Activated T-cell treated with anti-CD3 and anti-CD28 coated beads for 1 hour (primary cell): ENCODE results near the gene SREK1.
A peak's percentile ranks its signal among the peaks of the same experiment; 100 is the strongest.
"Not testable (repeated sequence)": the region's sequence is repeated elsewhere in the genome, so short reads cannot be mapped to it uniquely, and the experiment has no call there.

Experiments used
- DNase-seq: peaks from one replicate; pipeline ENCODE4 v3.0.0-alpha.2; 2020; ENCODE audit warnings: low read depth

SREK1 gene

DNA sequence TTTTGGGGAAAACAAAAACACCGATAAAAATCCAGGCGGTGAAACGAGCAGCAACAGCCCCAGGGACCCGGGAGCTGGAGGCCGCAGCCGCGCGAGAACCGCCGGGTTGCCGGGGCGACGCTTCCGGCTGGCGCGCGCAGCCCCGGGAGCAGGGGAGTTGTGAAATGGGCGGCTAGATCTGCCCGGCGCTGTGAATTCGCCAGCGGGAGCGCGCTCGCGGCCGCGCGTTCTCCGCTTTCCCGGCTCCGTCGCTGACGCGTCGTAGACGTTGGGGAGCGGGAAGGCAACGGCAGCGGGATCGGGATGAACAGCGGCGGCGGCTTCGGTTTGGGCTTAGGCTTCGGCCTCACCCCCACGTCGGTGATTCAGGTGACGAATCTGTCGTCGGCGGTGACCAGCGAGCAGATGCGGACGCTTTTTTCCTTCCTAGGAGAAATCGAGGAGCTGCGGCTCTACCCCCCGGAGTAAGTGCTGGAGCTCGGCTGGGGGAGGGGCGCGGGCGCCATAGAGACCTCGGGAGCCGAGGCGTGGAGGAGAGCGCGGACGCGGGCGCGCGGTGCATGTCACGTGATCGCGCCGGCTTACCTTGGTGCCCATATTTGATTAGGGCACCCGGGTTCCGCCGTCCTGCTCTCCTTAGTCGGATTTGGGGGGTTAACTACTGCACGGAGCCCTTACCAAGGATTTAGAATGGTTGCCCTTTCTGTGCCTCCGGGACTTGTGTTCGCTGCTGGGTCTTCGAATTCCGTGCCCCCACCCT, at the start of gene SREK1:
Gene SREK1, plus strand, starts transcription at position 227 of the 760 bp plus-strand sequence. Its CDS starts 77 bp downstream, at position 304.
- DNase-seq, result peak; percentile 83

DNA sequence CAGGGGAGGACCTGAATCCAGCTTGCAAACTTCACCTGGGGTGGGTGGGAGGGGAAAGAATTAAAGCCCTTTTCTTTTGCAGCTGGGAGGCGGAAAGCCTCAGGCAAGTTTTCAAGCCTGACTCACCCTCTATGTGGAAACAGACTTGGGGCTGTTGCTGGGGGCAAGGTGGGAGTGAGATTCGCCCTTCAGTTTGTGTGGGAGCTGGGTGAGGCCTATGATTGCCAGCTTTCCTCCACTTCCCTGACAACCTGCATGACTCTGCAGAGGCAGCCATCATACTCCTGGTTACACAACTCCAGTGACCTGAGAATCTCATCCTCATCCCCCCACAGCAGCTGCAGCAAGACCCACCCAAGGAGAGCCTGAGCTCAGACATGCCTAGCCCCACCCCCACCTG, 43.2 kb upstream of the SREK1 start:
- DNase-seq, result no peak

- DNase-seq, result no peak
Observed at GRCh38 chr5:66113160-66113559, 30.9 kb upstream of the SREK1 start.

DNA sequence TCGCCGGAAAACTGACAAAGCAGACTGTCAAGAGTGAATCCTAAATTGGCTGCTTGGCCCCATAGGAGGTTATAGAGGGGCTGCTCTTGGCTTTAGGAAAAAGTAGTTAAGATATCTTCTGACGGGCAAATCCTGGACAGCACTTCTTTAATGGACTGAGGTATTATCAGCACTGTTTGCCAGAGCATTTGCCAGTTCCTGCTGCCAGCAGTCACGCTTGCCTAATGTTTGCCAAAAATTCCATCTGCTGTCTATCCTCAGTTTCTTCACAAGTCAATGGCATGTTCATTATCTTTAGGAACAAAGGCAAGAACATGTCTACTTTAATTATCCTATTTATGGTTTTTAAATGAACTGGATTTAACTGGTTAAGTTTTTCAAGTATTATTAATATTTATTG, 25.8 kb upstream of the SREK1 start:
- DNase-seq, result no peak

DNA sequence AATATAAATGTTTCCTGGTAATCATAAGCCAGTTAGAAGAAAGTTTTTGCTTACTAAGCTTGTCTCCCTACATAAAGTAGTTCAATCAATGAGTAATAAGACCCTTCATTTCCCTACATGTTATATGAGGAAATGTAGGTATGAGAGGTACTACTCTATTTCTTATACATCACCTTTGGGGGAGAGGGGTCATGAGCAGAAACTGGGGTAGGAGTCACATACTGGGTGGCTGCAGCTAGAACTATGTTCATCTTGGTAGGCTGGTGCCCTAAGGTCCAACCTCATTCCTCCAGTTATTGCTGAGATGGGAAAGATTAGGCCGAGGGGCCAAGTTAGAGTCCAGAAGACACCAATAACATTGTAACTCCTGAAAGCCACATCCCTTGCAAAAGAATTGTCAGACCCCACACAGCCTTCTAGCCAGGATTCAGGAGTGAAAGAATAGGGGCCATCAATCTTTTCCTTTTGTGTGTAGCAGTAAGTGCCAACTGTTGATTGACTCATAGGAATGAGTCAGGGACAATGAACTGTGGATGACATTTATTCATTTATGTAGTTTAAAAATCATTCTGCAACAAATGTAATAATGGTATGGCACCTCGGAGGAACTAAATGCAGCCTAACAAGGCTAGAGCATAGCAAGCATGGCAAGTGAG, 21.6 kb upstream of the SREK1 start:
- no peak for DNase-seq

DNA sequence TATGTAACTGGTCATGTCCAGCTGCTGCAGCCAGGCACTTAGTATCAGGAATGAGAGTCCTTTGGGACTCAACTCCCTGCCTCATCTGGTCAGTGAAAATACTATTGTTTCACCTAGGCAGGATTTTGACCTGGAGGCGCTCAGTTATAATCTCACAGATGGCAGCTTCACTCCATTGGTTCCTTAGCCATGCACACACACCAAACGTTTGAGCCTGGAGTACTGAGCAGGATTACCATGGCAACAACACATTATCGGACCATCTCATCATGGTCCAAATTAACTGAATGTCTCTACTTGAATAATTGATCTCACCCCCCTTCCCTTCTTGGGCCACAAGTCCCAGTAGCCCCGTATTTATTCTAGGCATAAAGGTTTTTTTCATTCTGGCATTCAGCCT, 15.0 kb upstream of the SREK1 start:
- no peak for DNase-seq

DNA sequence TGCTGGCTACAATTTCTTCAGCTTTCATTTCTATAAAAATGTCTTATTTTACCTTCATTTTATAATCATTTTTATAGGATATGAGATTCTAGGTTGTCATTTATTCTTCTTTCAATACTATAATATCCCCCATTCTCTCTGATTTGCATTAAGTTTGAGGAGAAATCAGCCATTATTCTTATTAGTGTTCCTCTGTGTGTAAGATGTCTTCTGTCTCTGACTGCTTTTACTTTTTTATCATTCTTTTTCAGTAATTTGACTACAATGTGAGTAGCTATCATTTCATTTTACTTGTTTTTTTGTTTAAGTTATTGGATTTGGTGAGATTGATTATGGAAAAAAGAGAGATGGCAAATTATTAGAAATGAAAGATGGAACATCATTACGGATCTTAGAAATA, 13.6 kb upstream of the SREK1 start:
- no peak for DNase-seq

GRCh38 chr5:66134407-66134861, 9.7 kb upstream of the SREK1 start:
- no peak for DNase-seq

DNA sequence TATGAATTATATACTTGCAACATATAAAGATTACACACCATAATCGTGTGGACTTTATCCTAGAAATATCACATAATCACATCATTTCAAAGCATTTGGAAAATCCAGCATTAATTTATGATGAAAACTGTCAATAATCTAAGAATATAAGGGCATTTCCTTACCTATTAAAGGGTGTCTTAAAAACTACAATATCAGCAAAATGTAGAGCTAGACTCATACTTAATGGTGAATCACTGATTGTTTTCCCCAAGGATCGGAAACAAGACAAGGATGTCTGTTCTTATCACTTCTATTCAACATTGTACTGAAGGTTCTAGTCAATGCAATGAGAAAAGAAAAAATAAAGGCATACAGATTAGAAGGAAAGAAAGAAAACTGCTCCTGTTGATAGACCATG, 8.0 kb upstream of the SREK1 start:
- DNase-seq, result no peak

- DNase-seq, result not testable (repeated sequence)
Observed at GRCh38 chr5:66136944-66137343, 7.2 kb upstream of the SREK1 start.

GRCh38 chr5:66138637-66139317, 5.3 kb upstream of the SREK1 start:
- no peak for DNase-seq

DNA sequence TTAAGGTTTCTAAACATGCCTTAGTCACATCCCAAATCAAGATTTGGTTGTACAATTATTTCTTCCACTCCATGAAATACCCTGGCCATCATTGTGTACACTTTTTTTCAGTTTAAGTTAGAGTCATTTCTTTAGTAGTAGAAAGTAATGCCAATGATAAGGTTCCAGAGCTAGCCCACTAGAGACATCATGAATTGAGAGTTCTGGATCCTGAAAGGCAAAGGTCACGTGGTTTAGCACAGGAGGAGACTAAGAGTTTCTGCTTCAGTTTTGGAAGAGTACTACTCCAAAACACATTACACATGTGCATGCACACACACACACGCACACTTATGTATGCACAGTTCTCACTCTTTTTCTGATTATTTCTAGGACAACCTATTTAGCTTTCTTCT, 4.8 kb upstream of the SREK1 start:
- no peak for DNase-seq

- DNase-seq, result no peak
Observed at GRCh38 chr5:66142417-66142816, 1.7 kb upstream of the SREK1 start.

DNA sequence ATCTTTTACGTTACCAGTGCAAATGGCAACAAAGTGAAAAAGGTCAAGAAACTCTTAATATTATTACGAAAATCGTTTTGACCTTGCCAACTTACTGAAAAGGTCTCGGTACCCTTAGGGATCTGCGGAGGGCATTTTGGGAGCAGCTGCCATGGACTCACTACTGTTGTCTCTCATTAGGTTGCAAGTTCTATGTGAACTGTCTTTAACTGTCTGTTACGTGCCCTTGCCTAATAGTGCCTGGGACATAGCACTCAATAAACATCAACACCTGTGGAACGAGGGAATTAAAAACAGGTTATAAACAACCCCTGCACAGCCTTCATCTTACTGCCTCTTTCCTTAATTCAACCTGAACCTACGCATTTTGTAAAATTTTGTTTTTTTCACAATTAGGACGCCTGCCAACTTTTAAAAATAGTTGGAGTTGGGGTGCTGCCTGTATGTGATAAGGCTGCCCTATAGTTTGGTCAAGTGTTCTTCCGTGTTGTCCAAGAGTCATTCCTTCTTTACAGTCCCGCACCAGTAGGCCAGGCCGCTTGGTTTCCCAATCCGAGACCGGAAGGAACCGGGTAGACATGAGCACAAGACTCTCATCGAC, 527 bp upstream of the SREK1 start:
- DNase-seq, result no peak

DNA sequence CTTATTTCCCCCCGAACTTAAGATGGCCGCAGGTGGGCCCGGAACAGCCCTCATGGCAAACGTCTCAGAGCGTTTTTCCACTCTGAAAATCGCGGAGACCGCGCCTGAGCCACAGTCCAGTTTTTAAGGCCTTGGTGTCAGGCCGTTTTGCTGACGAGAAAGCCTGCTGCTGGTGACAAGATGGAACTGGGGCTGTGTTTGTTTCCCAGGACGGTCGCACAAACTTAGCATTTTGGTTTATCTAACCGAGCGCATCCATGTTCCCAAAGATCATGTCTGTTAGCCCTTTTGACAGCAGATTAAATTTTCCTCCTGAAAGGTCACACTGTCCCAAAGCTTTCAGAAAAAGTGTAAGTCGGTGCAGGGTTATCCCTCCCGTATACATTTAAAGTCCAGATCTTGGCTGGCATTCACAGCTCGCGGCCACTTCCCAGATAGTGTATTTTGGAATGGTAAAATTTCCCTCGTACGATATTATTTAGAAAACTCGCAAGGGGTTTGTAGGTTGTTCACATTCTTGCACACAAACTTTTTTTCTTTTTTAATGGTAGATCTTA, 812 bp downstream of the SREK1 start:
- no peak for DNase-seq

DNA sequence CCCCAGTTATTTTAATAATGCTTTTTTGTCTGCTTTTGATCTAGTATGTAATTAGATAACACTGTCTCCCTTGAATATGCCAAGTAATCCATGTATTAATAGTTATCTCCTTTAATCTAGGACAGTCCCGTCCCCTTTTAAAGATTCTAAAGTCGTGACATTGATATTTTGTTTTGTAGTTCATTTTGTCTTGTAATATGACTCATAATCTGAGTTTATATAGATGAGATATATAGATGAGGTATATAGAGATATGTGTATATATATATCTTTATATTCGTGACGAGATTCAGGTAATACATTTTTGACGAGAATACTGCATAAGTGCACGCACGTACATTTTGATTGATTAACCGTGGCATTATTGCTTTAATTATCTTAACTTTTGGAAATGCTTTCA, 1.6 kb downstream of the SREK1 start:
- DNase-seq, result no peak

GRCh38 chr5:66149950-66150349, 5.8 kb downstream of the SREK1 start:
- no peak for DNase-seq

- no peak for DNase-seq
Observed at GRCh38 chr5:66151030-66151429, 6.9 kb downstream of the SREK1 start.

- no peak for DNase-seq
Observed at GRCh38 chr5:66151491-66151890, 7.4 kb downstream of the SREK1 start.

DNA sequence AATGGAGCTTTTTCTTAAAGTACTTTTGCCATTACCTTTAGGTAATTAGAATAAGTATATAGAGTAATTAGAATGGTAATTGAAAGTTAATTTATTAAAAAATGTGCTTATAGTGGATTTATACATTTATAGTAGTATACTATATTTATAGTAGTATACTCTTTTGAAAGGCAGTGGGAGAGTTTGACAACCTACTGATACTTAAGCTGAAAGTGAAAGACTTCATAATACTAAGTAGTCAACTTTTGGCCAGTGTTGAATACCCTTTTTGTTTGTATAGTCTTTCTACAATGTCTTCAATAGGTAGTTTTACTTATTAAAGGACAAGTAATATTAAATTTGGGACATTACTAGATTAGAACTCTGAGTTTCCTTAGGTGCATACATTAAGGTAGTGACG, 12.9 kb downstream of the SREK1 start:
- DNase-seq, result no peak

GRCh38 chr5:66161356-66161755, 17.3 kb downstream of the SREK1 start:
- DNase-seq, result no peak

DNA sequence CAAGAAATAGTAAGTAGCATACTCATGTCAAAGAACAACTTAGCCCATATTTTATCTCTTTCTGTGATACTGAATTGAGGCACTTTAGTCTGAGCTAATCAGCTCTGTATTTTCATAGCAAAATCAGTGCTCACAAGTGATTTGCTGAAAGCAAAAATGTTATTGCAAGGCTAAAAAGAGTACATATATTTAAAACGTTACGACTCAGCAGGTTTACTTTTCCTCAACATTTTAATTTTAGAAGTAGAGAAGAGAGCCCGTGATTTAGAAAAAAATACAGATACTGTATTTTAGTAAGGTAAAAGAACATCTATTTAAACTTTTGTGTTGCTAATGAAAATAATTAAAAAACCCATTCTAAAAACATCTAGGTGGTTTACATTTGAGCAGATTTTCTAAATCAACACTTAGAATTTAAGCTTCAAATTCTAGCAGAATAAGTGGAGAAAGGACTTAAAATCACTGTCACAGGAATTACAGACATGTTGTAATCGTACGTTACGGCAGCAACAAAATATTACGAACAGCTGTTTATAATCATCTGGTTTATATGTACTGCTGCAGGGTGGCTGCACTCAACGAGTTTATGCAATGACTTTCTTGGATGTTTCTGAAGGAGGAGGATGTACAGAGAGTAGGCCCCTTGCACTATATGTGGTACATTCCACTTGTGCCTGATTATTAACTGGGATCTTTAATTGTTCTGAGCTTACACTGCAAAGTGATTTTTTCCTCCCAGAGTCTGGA, 20.1 kb downstream of the SREK1 start:
- no peak for DNase-seq
